Activated CD4-positive, alpha-beta T cell treated with anti-CD3 and anti-CD28 coated beads, Interleukin-2, Interleukin-4, amounts not matched to agents 100 ng/mL and 50 ng/mL, durations not matched to agents 16 hours and 8 hours (primary cell): Measurements from ENCODE around the gene ADAM10.

Experiments
- DNase-seq: peaks from one replicate; pipeline ENCODE4 v3.0.0-alpha.2; 2020; ENCODE audit warnings: low spot score

ADAM10 gene

DNA sequence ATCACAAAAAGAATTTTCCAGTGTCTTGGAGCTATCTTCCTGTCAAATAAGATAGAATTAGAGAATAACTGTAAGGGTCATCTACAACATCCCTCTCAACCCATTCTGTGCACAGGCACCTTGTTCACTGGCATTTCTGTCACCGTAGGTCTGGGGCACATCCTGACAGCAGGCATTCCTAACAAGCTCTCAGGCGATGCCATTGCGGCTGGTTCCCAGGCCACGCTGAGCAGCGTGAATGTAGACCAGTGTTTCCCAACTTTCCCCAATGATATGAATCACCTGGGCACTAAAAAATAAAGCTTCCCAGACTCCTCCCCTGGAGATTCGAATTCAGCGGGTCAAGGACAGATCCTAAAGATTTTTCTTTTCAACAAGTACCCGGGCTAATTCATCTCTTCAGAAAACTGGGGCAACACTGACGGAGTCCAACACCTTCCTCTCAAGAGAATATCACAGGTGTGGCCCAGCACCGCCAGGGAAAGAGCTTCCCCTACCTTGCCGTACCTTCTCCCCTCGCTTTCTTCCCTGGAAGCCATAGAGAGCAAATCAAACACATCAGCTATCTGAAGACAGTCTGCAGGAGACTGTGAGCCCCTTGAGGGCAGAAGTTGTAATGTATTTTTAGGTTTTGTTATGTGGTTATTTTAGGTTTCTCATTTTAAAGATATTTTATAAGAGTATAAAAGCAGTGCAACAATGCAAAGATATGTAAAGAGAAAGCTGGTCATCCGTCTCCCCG, 174.3 kb downstream of the ADAM10 start:
- DNase-seq: no peak

- no peak for DNase-seq
These were observed 174.9 kb downstream of the ADAM10 start for GRCh38 chr15:58574631-58575030.

GRCh38 chr15:58573270-58573669, 176.2 kb downstream of the ADAM10 start:
- no peak for DNase-seq

- no peak for DNase-seq
These were observed 177.0 kb downstream of the ADAM10 start for GRCh38 chr15:58572521-58572920.

- DNase-seq: no peak
These were observed 178.0 kb downstream of the ADAM10 start for GRCh38 chr15:58571491-58571890.

DNA sequence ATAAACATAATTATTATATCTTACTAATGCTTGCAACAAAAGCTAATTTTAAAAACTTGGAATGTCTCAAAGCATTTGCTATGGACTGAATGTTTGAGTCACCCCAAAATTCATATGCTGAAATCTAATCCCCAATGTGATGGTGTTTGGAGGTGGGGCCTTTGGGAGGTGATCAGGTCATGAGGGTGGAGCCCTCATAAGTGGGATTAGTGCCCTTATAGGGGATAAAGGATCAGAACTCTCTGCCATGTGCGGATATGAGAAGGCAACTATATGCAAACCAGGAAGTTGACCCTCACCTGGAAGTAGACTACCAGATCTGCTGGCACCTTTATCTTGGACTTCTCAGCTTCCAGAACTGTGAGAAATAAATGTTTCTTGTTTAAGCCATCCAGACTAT, 180.1 kb downstream of the ADAM10 start:
- DNase-seq: no peak

DNA sequence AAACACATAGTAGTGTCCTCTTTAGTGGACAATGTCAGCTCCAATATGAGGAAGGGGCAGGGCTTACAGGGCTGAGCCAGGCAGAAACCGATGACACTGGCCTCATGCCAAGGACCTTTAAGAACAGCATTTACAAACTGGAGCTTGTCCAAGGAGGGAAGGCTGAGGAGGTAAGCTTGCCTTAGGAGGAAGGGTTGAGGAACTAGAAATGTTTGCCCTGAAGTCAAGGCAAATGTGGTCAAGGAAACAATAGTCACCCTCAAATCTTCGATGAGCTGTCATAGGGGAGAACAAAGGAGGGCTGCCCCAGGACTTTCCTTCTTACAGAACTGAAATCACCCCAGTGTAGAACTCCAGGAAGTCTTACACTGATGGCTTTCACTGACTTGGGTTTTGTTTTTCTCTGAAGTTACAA, 181.3 kb downstream of the ADAM10 start:
- DNase-seq: no peak

GRCh38 chr15:58566029-58566428, 183.5 kb downstream of the ADAM10 start:
- DNase-seq: no peak

DNA sequence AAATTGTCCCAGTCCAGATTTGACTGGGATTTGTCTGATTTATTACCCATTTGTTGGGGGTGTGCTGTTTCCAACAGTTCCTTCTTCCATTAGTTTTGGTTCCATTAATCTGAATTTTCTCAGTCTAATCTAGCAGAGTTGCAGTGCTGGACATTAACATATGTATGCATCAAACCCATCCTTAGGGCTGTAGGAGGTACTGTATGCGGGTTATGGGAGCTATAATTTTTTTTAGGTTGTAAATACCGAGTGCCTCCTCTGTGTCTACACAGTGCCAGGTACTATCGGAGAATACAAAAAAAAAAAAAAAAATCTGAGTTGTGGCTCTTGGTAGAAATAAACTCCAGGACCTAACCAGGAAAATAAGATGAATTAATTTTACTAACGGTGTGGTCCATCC, 183.9 kb downstream of the ADAM10 start:
- DNase-seq: no peak

- DNase-seq: no peak
These were observed 184.5 kb downstream of the ADAM10 start for GRCh38 chr15:58564981-58565380.

DNA sequence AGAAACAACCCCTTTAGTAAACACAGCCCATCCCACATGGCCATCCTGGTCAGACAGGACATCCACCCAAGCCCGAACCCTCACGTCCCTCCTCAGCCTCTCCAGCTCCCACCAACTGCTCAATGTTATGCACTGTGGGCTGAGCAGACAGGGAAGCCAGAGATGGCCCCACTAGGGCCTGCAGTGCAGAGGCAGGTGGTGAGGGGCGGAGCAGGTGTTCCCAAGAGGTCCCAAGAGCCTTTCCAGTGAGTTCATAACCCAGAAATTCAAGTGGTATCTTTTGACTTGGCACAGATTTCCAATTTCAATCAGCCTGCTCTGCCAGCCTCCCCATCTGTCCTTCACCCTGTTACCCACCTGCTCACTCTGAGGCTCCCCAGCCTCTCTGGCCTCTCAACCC, 187.4 kb downstream of the ADAM10 start:
- DNase-seq: no peak

DNA sequence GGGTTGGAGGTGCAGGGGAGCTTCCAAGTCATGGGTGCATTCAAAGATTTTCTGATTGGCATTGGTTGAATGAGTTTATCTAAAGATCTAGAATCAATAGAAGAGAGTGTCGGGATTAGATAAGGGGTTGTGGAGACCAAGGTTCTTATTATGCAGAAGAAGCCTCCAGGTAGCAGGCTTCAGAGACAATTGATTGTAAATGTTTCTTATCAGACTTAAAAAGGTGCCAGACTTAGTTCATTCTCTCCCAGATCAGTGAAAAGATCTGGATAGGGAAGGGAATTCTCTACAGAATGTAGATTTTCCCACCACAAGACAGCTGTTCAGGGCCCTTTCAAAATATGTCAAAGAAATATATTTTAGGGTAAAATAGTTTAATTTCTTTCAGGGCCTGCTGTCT, 188.2 kb downstream of the ADAM10 start:
- DNase-seq: no peak

- DNase-seq: no peak
These were observed 189.5 kb downstream of the ADAM10 start for GRCh38 chr15:58559904-58560588.

GRCh38 chr15:58558777-58559176, 190.7 kb downstream of the ADAM10 start:
- DNase-seq: no peak

- DNase-seq: no peak
These were observed 193.0 kb downstream of the ADAM10 start for GRCh38 chr15:58556541-58556940.

DNA sequence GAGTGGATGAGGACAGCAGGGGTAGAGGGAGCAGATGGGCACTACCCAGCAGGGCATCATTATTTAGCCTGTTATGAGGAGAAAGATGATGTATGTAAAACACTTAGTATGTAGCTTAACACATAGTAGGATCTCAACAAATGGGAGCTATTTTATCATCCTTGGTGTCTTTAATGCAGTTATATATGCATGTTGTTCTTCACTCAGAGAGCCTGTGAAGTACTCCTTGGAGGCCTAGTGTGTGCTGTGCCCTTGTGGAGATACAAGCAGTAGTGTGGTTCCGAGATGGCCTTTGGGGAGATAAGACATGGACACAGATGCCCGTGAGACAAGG, 193.5 kb downstream of the ADAM10 start:
- no peak for DNase-seq

DNA sequence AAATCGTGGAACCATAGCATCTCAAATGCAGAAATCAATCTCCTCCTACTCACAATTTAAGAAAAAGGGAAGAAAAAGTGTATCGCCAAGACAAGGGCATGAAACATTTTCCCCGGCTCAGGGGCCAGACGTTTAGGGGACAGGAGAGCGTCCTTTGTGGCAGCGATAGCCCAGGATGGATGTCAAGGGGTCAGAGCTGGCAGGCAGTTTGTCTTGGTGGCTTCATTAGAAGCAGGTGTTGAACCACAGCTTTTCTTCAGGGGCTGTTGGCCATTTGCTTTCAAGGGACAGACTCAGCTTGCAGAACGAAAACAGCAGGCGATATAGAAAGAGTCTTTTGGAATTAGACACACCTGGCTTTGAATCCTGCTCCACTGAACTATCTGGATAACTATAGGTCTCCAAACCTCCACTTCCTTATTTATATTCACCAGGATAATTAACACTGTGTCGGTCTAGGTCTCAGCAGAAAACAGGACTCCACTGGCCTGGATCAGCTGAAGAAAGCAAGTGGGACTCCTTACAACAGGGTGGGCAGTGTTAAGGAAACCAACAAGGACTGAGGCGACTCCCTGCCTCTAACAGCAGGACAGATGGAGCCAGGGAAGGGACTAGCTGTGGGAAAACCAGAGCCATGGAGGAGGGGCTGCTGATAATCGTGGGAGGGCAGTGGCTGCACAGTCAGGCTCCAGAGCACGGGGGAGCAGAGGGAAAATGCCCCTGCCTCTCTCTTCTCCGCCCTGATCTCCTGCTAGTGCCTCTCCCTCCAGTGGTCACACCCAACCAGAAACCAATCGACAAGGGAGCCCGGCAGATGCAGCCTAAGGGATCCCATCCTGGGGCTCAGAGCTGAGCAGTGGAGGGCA, 194.1 kb downstream of the ADAM10 start:
- DNase-seq: no peak

- no peak for DNase-seq
These were observed 194.7 kb downstream of the ADAM10 start for GRCh38 chr15:58554758-58555157.

- no peak for DNase-seq
These were observed 196.1 kb downstream of the ADAM10 start for GRCh38 chr15:58553365-58553918.

DNA sequence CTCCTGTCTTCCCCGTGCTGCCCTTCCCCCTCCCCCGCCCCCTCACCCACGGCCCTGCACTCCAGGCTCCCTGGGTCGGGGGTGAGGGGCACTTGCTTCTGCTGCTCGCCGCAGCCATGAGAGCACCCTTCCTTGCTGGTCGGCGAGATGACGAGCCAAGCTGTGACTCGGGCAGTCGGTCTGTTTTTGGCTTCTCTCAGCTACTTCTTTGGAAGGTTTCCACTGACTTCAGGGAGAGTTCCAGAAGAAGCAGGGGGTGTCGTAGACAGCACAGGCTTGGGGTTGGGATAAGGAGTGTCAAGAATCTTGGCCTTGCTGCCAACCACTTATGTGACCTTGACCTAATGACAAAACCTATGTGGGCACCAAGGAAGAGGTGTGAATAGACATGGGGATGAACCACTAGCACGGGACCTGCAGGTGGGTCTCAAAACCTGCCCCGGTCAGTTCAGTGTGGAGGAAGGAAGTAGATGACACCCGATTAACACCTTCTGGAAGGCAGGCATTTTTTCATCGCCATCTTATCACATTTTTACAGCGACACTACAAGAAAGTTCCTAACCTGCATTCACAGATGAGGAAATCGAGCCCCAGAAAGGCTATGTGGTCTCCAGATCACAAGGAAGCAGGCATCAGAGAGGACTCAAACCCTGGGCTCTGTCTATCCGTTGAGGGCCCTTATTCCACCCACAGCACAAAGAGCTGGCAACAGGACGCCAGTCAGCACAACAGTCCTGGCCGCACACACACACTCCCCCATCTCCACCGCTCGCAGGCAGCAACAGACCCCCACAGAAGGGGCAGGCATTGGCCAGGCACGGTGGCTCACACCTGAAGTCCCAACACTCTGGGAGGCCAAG, 196.8 kb downstream of the ADAM10 start:
- no peak for DNase-seq

- no peak for DNase-seq
These were observed 197.6 kb downstream of the ADAM10 start for GRCh38 chr15:58551764-58552504.
